ENCODE results near the gene PBX4.
"Not testable (repeated sequence)": the region's sequence is repeated elsewhere in the genome, so short reads cannot be mapped to it uniquely, and the experiment has no call there.

Gene PBX4, protein sequence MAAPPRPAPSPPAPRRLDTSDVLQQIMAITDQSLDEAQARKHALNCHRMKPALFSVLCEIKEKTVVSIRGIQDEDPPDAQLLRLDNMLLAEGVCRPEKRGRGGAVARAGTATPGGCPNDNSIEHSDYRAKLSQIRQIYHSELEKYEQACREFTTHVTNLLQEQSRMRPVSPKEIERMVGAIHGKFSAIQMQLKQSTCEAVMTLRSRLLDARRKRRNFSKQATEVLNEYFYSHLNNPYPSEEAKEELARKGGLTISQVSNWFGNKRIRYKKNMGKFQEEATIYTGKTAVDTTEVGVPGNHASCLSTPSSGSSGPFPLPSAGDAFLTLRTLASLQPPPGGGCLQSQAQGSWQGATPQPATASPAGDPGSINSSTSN

DNA sequence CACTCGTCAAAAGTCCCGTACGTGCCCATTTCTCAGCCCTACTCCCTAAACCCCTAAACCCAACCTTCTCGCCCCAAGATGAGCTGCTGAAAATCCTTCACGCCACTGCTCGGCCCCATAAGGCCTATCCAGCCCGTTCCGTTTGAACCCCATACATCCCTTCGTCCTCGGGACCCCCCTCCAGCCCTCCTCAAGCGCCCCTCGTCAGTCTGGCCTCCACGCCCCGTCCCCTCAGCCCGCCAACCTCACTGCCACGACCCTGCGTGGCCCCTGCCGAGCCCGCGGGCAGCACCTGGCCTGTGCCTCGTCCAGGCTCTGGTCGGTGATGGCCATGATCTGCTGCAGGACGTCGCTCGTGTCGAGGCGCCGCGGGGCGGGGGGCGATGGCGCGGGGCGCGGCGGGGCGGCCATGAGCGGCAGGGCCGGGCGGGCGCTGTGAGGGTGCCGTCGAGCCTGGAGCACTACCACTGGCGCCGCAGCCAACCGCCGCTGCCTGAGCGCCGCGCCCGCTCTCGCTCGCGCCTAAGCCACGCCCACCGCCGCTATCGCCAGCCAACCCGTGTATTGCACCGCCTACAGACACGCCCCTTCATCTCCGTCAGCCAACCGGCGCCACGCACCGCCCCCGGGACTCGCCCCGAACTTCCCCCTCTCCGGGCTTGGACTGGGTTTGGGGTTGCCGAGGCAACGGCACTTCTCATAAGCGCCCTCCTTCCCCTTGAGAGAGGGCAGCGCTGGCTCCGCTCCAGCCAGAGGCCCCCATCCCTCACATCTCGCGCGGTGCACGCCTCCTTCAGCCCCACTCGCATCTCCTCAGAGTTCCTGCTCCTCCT, at the start of gene PBX4:
Gene PBX4 (minus strand): TSS at position 469 of the 833 bp plus-strand sequence. CDS start 58 bp downstream, at position 411.
- peak; percentile 99 for DNase-seq

- not testable (repeated sequence) for DNase-seq
Observed at GRCh38 chr19:19665420-19665948, 47.0 kb upstream of the PBX4 start.

- DNase-seq = peak; percentile 92
Observed at GRCh38 chr19:19663256-19664120, 45.0 kb upstream of the PBX4 start, which contains the start of gene ATP13A1. TSS of gene ATP13A1 (minus strand) at chr19:19663676. CDS start at chr19:19663666, 10 bp downstream.

- no peak for DNase-seq
Observed at GRCh38 chr19:19662871-19663255, 44.4 kb upstream of the PBX4 start.

GRCh38 chr19:19662344-19662743, 43.9 kb upstream of the PBX4 start:
- no peak for DNase-seq

DNA sequence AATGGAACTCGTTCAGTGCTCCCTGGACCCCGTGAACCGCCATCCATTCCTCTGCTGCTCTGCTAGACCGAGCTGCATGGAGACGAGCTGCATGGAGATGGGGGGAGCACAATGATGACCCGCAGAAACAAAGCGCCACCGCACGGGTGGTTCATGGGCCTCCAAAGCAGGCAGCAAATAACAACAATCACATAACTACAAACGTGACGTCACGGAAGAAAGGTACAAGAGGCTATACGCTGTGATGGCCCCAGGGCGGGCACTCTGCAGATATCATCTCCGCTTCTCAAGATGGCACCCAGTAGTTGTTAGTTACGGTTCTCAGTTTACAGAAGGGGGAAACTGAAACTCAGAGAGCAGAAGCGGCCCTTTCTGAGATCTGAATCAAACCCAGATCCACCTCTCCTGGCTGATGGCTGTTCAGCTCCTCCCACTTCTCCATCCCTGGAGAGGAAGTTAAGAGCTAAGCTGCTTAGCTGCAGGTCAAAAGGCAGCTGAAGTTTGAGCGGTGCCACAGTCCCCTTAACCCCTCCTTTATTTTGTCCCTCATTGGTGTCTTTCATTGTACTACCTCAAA, 43.3 kb upstream of the PBX4 start:
- peak; percentile 66 for DNase-seq

DNA sequence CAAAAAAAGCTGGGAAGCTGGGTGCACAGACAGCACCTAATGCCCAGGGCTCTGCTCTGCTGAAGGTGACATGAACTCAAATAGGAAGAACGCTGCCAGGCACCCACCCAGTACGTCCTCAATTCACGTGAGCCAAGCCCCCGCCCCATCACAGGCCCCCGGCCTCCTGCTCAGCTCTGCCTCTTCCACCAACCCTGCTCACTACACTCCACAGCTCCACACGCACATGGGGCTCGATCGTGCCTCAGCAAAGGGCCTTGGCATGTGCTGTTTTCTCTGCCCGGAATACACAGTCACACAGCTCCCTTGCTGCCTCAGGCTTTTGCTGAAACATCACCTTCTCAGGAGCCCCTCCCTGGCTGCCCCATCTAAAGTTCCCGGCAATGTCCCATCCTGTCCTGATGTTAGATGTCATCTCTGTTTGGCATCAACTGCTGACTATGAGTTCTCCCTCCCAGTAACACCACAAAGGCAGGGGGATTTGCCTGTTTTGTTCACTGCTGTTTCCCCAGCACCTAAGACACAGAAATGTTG, 42.7 kb upstream of the PBX4 start:
- no peak for DNase-seq

GRCh38 chr19:19659646-19660245, 41.3 kb upstream of the PBX4 start:
- no peak for DNase-seq

GRCh38 chr19:19657397-19657783, 38.9 kb upstream of the PBX4 start:
- DNase-seq = no peak

DNA sequence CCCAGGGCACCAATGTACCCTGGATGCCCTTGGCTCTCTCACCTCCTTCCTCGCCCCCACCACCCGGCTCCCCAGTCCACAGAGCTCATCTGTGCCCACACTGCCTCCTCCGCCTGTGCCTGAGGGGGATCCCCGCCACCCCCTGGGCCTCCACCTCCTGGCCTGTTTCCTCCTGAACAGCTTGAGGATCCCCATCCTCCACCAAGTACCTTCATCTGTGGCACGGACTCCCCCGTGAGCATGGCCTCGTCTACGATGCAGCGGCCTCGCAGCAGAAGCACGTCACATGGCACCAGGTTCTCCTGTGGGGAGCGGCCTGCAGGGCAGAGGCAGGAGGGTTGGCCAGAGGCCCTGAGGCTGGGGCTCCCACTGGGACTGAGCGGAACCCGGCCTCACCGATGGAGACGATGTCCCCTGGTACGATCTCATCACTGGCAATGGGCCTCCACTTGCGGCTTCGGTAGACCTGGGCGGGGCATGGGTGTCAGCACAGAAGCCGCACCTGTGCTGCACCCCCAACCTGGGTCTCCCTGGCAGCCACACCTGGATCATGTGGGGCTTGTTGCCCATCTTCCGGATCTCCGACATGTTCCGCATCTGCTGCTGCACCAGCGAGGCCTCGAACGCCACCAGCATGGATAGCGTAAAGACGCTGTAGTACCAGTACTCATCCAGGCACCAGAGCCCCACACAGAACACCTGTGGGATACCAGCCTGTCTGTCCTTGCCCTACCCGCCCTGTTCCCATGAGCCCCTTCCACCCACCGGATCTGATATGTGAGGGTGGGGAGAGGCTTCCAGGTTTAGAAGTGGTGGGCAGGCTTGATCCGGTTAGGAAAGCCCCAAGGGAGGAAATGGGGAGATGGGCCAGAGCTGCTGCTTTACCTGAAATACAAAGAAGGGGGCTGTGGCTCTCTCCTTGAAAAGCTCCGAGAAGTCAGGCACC, 38.2 kb upstream of the PBX4 start:
- no peak for DNase-seq

DNA sequence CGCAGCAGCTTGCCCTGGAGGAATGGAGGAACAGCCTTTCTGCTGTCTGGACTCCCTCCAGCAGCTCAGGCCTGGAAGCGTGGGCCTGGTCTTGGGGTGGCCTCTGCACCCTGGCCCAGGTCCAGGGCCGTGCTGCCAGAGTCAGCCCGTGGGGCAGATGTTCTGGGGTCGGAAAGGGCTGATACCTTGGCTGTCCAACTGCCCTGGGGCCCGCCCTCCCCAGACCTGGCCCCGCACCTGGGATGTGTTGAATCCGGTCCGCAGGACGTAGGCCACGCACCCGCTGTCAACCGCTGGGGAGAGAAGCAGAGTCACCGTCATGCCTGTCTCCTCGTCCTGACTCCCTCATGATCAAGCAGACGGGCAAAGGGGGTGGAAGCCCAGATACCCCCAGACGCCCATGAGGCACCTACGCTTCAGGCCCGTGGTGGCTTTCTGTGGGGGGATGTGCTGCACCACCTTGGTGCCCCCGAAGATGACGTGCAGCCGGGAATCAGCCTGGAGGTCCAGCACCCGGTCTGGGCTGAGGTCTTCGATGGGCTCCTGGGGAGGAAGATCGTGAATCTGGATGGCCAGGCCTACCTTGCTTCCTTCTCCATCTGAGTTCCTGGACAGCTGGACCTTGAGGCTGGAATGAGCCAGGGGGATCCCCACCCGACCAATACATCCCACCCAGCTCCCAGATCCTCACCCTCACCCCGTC, 37.3 kb upstream of the PBX4 start:
- DNase-seq = no peak

GRCh38 chr19:19655051-19655594, 36.6 kb upstream of the PBX4 start:
- no peak for DNase-seq

DNA sequence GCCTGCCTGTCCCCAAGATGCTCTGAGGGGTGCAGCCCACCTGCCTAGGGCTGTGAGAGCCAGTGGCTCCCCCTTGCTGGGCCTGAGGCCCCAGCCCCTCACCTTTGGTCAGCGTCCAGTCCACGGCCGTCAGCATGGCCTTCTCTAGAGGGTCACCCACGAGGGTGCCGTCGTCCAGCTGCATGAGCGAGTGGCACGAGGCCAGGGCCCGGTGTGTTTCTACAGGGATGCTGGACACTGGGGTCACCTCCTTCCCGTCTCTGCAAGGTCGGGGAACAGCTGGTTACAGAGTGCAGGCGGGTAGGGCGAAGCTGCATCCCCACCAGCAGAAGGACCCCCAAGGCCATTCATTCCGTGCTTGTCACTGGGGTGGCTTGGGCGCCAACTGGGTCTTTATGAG, 36.0 kb upstream of the PBX4 start:
- DNase-seq = no peak

DNA sequence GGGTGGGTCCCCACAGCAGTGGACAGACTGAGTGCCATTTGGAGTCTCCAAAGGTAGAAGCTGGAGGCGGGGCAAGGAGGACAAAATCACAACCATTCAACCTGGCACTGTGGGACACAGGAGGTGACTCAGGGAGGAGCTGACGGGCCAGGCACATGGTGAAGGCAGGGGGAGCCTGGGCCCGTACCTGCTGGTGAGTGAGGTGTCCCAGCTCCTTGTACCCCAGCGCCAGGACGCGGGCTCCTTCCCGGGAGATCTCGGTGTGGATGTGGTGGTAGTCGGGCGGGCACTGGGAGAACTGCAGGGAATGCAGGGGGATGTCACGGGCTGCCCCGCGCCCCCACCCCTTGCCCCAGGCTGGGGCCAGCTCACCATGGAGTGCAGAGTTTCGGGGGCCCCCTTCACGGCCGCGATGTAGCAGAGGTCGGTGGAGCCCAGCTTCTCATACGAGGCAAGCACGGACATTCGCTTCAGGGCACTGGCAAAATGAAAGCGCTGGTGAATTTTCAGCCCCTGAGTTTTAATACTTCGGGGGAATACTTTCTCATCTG, 35.2 kb upstream of the PBX4 start:
- no peak for DNase-seq

GRCh38 chr19:19652482-19653295, 34.2 kb upstream of the PBX4 start:
- no peak for DNase-seq

- no peak for DNase-seq
Observed at GRCh38 chr19:19651076-19651475, 32.6 kb upstream of the PBX4 start.

DNA sequence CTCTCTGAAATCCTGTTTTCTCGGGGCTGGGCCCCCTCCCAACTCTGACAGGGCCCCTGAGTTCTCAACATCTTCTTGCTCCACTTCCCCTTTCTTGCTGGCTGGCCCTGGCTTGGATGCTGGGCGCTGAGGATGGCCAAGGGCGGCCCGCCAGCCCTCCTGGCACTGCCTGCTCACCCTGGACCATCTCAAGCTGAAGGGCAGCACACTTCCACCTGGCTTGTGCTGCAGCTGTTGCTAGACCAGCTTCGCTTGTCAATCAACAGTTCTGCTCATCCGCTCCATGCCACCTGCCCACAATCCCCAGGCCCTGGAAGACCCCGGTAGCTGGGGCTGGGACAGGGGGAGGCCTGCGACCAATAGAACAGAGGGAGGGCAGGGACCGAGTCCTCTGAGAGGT, 31.8 kb upstream of the PBX4 start:
- no peak for DNase-seq

GRCh38 chr19:19649580-19649995, 31.1 kb upstream of the PBX4 start:
- DNase-seq = no peak

All from stimulated activated CD8-positive, alpha-beta memory T cell treated with anti-CD3 and anti-CD28 coated beads, Interleukin-4, amount 100 ng/mL, for 48 hours (primary cell).